Left lung (tissue), 10 donors: Measurements from ENCODE around the gene SV2C. TPM values are rescaled to one million over a fixed set of nuclear protein-coding genes. Genes with fewer than 3 reads are reported as not detected.

Source experiments
- ATAC-seq: fragments of 200-7000 bp; cut with Tn5 transposase; one replicate; pipeline ENCODE4 v1.9.1; 2020; ENCODE audit warnings: moderate library complexity
- DNase-seq, 4 donors: peaks; one replicate each; pipeline ENCODE4 v3.0.0-alpha.2; 2013 to 2020
- H3K27ac ChIP-seq, 2 donors: fragments of 200-600 bp; sonication (generic) in 1 of 2; one replicate each; pipeline versions ENCODE4 v1.5.0 to v1.8.0; 2020 to 2021
- H3K27me3 ChIP-seq, 2 donors: fragments of 200-600 bp; sonication (generic) in 1 of 2; one replicate each; pipeline versions ENCODE4 v1.5.0 to v1.8.0; 2020 to 2021
- H3K36me3 ChIP-seq, 2 donors: fragments of 200-600 bp; sonication (generic) in 1 of 2; one replicate each; pipeline versions ENCODE4 v1.5.0 to v1.8.0; 2020 to 2021
- H3K4me1 ChIP-seq, 2 donors: fragments of 200-600 bp; one replicate each; pipeline ENCODE4 v1.8.0; 2021
- H3K4me3 ChIP-seq, 2 donors: fragments of 200-600 bp; sonication (generic) in 1 of 2; one replicate each; pipeline versions ENCODE4 v1.5.0 to v1.8.0; 2020 to 2021; ENCODE audit warnings: mild to moderate bottlenecking in 1 of 2
- H3K9me3 ChIP-seq, 2 donors: fragments of 200-600 bp; sonication (generic) in 1 of 2; one replicate each; pipeline versions ENCODE4 v1.5.0 to v1.8.0; 2020 to 2021
- CTCF ChIP-seq, 2 donors: fragments of 200-600 bp; sonication (generic) in 1 of 2; IDR thresholded peaks; one replicate each; pipeline versions ENCODE4 v1.5.0 to v1.8.0; 2021; ENCODE audit warnings: antibody characterized with exemption in 2 of 2
- intact Hi-C, 2 donors: fragments of 100-400 bp; cut with DNase I; formaldehyde crosslinking; loops; one replicate each; pipeline versions ENCODE4 v1.11.2 to v1.14.2; 2022
- polyA plus RNA-seq, 6 donors: library from polyadenylated mRNA; unstranded; fragments of 120-200 nt; gene quantifications; one replicate each; pipeline ENCODE4 v1.2.1, GENCODE V29; 2013; ENCODE audit not compliant: insufficient read length in 6 of 6
- total RNA-seq, 2 donors: library from RNA; stranded (reverse); fragmentation: NEBNext Ultra II Directional; extraction: Animal tissue kit (Norgen Biotek cat#: 25700); gene quantifications; one replicate each; pipeline ENCODE4 v1.2.1, GENCODE V29; 2021
- donor health status: DM: no; HTN: yes; CAD: no.
- donor health status: DM: no; HTN: no; CAD: no.

Gene SV2C
- total and polyA plus RNA-seq, 8 donors: 0.26 to 0.52 (median 0.37) TPM

GRCh38 chr5:76339919-76340318 is 256.7 kb downstream of the SV2C start:
- Histone ChIP-seq H3K4me3 (no peak overlapping the region), H3K4me1 (peaks cover 0 to 15% of the 10 kb centered on the region in 2 donors), H3K36me3 (no peaks in the 10 kb centered on the region), H3K27ac (no peak overlapping the region), H3K27me3 (no peaks in the 10 kb centered on the region), H3K9me3 (no peaks in the 10 kb centered on the region)
- ATAC-seq (no peak), DNase-seq (no peak)
- intact Hi-C loops: no loop called here
- TF ChIP-seq CTCF (IDR thresholded peaks at IDR 0.05): no peak

GRCh38 chr5:76341651-76342334 is 258.6 kb downstream of the SV2C start:
- Histone ChIP-seq H3K9me3 (no peaks in the 10 kb centered on the region), H3K4me1 (peaks cover 0 to 15% of the 10 kb centered on the region in 2 donors), H3K4me3 (no peak overlapping the region), H3K36me3 (no peaks in the 10 kb centered on the region), H3K27me3 (no peaks in the 10 kb centered on the region), H3K27ac (no peak overlapping the region)
- TF ChIP-seq CTCF (IDR thresholded peaks at IDR 0.05): no peak
- no peak for DNase-seq
- ATAC-seq: peak; percentile 43
- intact Hi-C loops: no loop called here

- H3K4me1 ChIP-seq: peaks cover 0 to 15% of the 10 kb centered on the region in 2 donors
- ATAC-seq: no peak
- intact Hi-C loops: no loop called here
These were observed 259.3 kb downstream of the SV2C start for GRCh38 chr5:76342474-76342873.

GRCh38 chr5:76345582-76345981 is 262.4 kb downstream of the SV2C start:
- H3K27me3 ChIP-seq: no peaks in the 10 kb centered on the region
- no peaks in the 10 kb centered on the region for H3K9me3 ChIP-seq
- ATAC-seq (no peak), DNase-seq (no peak)
- H3K36me3 ChIP-seq: no peaks in the 10 kb centered on the region
- H3K27ac ChIP-seq: no peak overlapping the region
- no peak for TF ChIP-seq CTCF (IDR thresholded peaks at IDR 0.05)
- no peak overlapping the region for H3K4me3 ChIP-seq
- intact Hi-C loops: no loop called here
- H3K4me1 ChIP-seq: peaks cover 0 to 9% of the 10 kb centered on the region in 2 donors

More at GRCh38 chr5:76342474-76342873, 259.3 kb downstream of the SV2C start:
- Histone ChIP-seq H3K36me3 (no peaks in the 10 kb centered on the region), H3K4me3 (no peak overlapping the region), H3K27me3 (no peaks in the 10 kb centered on the region), H3K9me3 (no peaks in the 10 kb centered on the region), H3K27ac (no peak overlapping the region)
- no peak for DNase-seq
- no peak for TF ChIP-seq CTCF (IDR thresholded peaks at IDR 0.05)

- no peaks in the 10 kb centered on the region for H3K9me3 ChIP-seq
- DNase-seq (no peak), ATAC-seq (no peak)
- no peak overlapping the region for H3K27ac ChIP-seq
- intact Hi-C loops: no loop called here
- TF ChIP-seq CTCF (IDR thresholded peaks at IDR 0.05): no peak
- no peaks in the 10 kb centered on the region for H3K36me3 ChIP-seq
- no peaks in the 10 kb centered on the region for H3K27me3 ChIP-seq
- no peak overlapping the region for H3K4me3 ChIP-seq
- no peaks in the 10 kb centered on the region for H3K4me1 ChIP-seq
These were observed 268.0 kb downstream of the SV2C start for GRCh38 chr5:76351176-76351575.
